GM04503 (cell line): ENCODE measurements around the gene XYLB.

ENCODE experiments used
- DNase-seq: peaks from one replicate; pipeline ENCODE4 v3.0.0-alpha.2; 2012; ENCODE audit warnings: low read depth

XYLB gene

GRCh38 chr3:38454884-38455638 is 108.5 kb downstream of the XYLB start:
- DNase-seq, result no peak

GRCh38 chr3:38455639-38456430 is 109.2 kb downstream of the XYLB start:
- no peak for DNase-seq

DNA sequence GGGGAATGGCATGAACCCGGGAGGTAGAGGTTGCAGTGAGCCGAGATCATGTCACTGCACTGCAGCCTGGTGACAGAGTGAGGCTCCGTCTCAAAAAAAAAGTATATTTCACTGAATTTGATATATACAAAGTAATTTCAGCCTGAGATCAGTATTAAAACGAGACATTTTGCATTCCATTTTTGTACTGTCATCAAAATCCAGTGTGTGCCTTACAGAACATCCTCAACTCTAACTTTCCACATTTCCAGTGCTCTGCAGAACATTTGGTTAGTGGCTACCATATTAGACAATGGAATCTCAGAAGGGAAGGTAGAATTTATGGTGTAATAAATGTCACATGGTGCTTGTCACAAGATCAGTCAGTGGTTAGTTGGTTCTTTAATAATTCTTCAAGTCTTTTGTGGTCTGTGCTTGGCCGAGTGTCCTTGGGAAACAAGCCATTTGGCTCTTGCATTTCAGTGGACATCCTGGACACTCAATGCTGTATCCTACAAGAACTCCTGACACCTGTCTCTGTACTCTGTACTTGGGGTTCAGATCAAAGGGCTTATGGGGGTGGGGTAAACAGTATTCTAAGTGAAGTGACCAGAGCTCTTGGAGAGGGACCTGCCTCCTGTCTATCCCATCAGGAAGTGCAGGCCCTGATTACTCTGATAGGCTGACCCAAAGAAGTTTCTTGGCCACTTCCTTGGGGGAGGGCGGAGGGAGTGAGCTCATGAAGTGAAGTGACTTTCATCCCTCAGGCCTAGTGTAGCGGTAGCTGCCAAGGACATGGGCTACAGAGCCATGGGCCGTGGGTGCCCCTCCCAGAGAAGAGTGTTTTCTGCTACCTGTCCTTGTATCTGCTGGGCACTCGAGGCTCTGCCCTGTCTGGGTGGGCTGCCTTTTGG is 110.8 kb downstream of the XYLB start:
- peak; percentile 51 for DNase-seq

DNA sequence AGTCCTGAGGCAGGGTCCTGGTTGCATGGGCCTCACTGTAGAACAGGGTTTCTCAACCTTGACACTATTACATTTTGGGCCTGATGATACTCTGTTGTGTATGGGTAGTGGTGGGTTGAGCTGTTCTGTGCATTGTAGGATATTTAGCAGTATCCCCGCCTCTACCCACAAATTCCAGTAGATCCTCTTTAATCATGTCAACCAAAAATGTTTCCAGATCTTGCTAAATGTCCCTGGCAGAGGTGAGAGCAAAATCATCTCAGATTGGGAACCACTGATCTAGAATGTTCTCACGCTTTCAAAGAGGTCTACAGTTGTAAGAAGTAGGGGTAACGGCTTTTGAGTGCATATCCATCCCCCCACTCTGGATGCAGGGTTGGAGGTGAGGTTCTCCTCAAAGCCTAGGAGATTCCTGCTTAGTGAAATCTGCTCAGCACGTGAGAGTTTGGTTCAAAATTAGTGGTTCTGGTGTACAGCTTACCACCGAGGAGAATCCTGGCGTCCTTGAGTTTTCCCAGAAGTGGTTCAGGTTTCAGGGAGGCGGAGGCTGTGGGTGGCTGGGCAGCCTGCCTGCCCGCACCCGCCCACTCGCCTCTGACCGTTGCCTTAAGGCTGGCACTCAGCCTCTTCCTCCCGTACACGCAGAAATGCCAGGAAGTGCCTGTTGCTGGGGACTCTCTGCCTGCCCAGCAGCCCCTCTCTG is 112.4 kb downstream of the XYLB start:
- DNase-seq, result no peak

- no peak for DNase-seq
These were observed 113.0 kb downstream of the XYLB start for GRCh38 chr3:38459499-38460048.

- no peak for DNase-seq
These were observed 114.0 kb downstream of the XYLB start for GRCh38 chr3:38460377-38461270.
